DMS53 (cell line): ENCODE measurements around the gene GRIA3.
A peak's percentile ranks its signal among the peaks of the same experiment; 100 is the strongest.
"Not testable (repeated sequence)": the region's sequence is repeated elsewhere in the genome, so short reads cannot be mapped to it uniquely, and the experiment has no call there.

Experiments used
- DNase-seq: peaks from one replicate; lab custom pipeline; 2025; lab: John Stamatoyannopoulos, UW

The GRIA3 gene

GRCh38 chrX:123350226-123350625 lies 166.1 kb downstream of the GRIA3 start:
- no peak for DNase-seq

- DNase-seq: no peak
Observed at GRCh38 chrX:123357941-123358340, 173.9 kb downstream of the GRIA3 start.

GRCh38 chrX:123358457-123358856 lies 174.4 kb downstream of the GRIA3 start:
- DNase-seq: no peak

- no peak for DNase-seq
Observed at GRCh38 chrX:123361371-123361770, 177.3 kb downstream of the GRIA3 start.

- not testable (repeated sequence) for DNase-seq
Observed at GRCh38 chrX:123386196-123386595, 202.1 kb downstream of the GRIA3 start.

GRCh38 chrX:123392921-123393320 lies 208.8 kb downstream of the GRIA3 start:
- DNase-seq: no peak

GRCh38 chrX:123399709-123400108 lies 215.6 kb downstream of the GRIA3 start:
- DNase-seq: no peak

- DNase-seq: no peak
Observed at GRCh38 chrX:123405231-123405630, 221.2 kb downstream of the GRIA3 start.

- DNase-seq: no peak
Observed at GRCh38 chrX:123408821-123409737, 225.0 kb downstream of the GRIA3 start.

- DNase-seq: peak; percentile 64
Observed at GRCh38 chrX:123422875-123423274, 238.8 kb downstream of the GRIA3 start.

GRCh38 chrX:123424546-123424945 lies 240.5 kb downstream of the GRIA3 start:
- DNase-seq: peak; percentile 44

GRCh38 chrX:123425471-123425870 lies 241.4 kb downstream of the GRIA3 start:
- no peak for DNase-seq

- DNase-seq: no peak
Observed at GRCh38 chrX:123425904-123426303, 241.8 kb downstream of the GRIA3 start.

- DNase-seq: peak; percentile 5
Observed at GRCh38 chrX:123432361-123433150, 248.5 kb downstream of the GRIA3 start.

GRCh38 chrX:123436512-123437136 lies 252.5 kb downstream of the GRIA3 start:
- DNase-seq: peak; percentile 20

GRCh38 chrX:123439926-123440325 lies 255.8 kb downstream of the GRIA3 start:
- not testable (repeated sequence) for DNase-seq

- no peak for DNase-seq
Observed at GRCh38 chrX:123442764-123443163, 258.7 kb downstream of the GRIA3 start.

- DNase-seq: no peak
Observed at GRCh38 chrX:123447506-123447905, 263.4 kb downstream of the GRIA3 start.

GRCh38 chrX:123449335-123449734 lies 265.3 kb downstream of the GRIA3 start:
- DNase-seq: no peak

GRCh38 chrX:123450222-123450621 lies 266.1 kb downstream of the GRIA3 start:
- DNase-seq: peak; percentile 46

GRCh38 chrX:123454712-123455431 lies 270.8 kb downstream of the GRIA3 start:
- no peak for DNase-seq

- DNase-seq: no peak
Observed at GRCh38 chrX:123455693-123456092, 271.6 kb downstream of the GRIA3 start.
